CD14-positive monocyte (primary cell): ENCODE measurements around the gene JDP2. TPM values are rescaled to one million over a fixed set of nuclear protein-coding genes. Genes with fewer than 3 reads are reported as not detected.

Source experiments
- DNase-seq, 3 donors: peaks; one replicate each; pipeline ENCODE4 v3.0.0-alpha.2; 2011 to 2022
- H2AFZ ChIP-seq: 2 replicates; pipeline ENCODE4 v1.6.0; 2012; ENCODE audit warnings: mild to moderate bottlenecking, low read depth, low read length, inconsistent platforms; ENCODE audit not compliant: insufficient read depth, poor library complexity, severe bottlenecking
- H3K27ac ChIP-seq, 2 donors: 1 replicate in 1 of 2; 2 replicates in 1 of 2; pipeline ENCODE4 v1.5.1; 2012 to 2013; ENCODE audit warnings: low read length in 2 of 2, control low read depth in 1 of 2, inconsistent platforms in 1 of 2, low read depth in 1 of 2, mild to moderate bottlenecking in 1 of 2
- H3K27me3 ChIP-seq, 2 donors: one replicate each; pipeline versions ENCODE4 v1.6.0 to v1.6.1; 2011 to 2013; ENCODE audit warnings: low read length in 2 of 2; ENCODE audit not compliant: control insufficient read depth in 2 of 2, insufficient read depth in 2 of 2
- H3K36me3 ChIP-seq, 2 donors: replicated peaks in 1 of 2; 1 replicate in 1 of 2; 2 replicates in 1 of 2; pipeline versions ENCODE4 v1.5.1 to v1.6.1; 2012 to 2013; ENCODE audit warnings: low read length in 2 of 2, control low read depth in 1 of 2, inconsistent platforms in 1 of 2, mild to moderate bottlenecking in 1 of 2; ENCODE audit not compliant: insufficient read depth in 2 of 2, control insufficient read depth in 1 of 2
- H3K4me1 ChIP-seq, 2 donors: 1 replicate in 1 of 2; 2 replicates in 1 of 2; pipeline versions ENCODE4 v1.5.1 to v1.6.1; 2012 to 2013; ENCODE audit warnings: low read length in 2 of 2, control low read depth in 1 of 2, inconsistent platforms in 1 of 2, mild to moderate bottlenecking in 1 of 2, moderate library complexity in 1 of 2; ENCODE audit not compliant: insufficient read depth in 2 of 2, control insufficient read depth in 1 of 2
- H3K4me2 ChIP-seq: replicated peaks from 2 replicates; pipeline ENCODE3; 2012; ENCODE audit warnings: low read length, moderate library complexity, mild to moderate bottlenecking; ENCODE audit not compliant: poor library complexity, severe bottlenecking; ENCODE audit errors: extremely low read depth
- H3K4me3 ChIP-seq, 3 experiments: fragments of 200-600 bp in 1 of 3; sonication (generic) in 1 of 3; replicated peaks in 1 of 3; 1 replicate in 2 of 3; 2 replicates in 1 of 3; pipeline ENCODE4 v1.5.1; 2011 to 2013; ENCODE audit warnings: low read length in 3 of 3, mild to moderate bottlenecking in 3 of 3, control low read depth in 2 of 3, low read depth in 2 of 3, inconsistent platforms in 1 of 3, moderate library complexity in 1 of 3
- H3K79me2 ChIP-seq: 2 replicates; pipeline ENCODE4 v1.6.0; 2012; ENCODE audit warnings: mild to moderate bottlenecking, control low read depth, inconsistent platforms, low read length, moderate library complexity; ENCODE audit not compliant: insufficient read depth
- H3K9ac ChIP-seq: 2 replicates; pipeline ENCODE4 v1.6.0; 2017; ENCODE audit warnings: low read length, mild to moderate bottlenecking; ENCODE audit not compliant: insufficient read depth, poor library complexity, severe bottlenecking
- H3K9me3 ChIP-seq, 2 donors: replicated peaks in 1 of 2; 1 replicate in 1 of 2; 2 replicates in 1 of 2; pipeline versions ENCODE4 v1.5.1 to v1.6.1; 2012 to 2013; ENCODE audit warnings: low read length in 2 of 2, control low read depth in 1 of 2; ENCODE audit not compliant: control insufficient read depth in 1 of 2, insufficient read depth in 1 of 2
- H4K20me1 ChIP-seq: 2 replicates; pipeline ENCODE4 v1.6.0; 2012; ENCODE audit warnings: mild to moderate bottlenecking, low read length, control low read depth, moderate library complexity; ENCODE audit not compliant: insufficient read depth
- H3K27ac Mint-ChIP-seq, 7 donors: one replicate each; pipeline ENCODE4 v1.8.0; 2020; ENCODE audit warnings: mild to moderate bottlenecking in 7 of 7, mixed read lengths in 7 of 7, moderate library complexity in 6 of 7, inconsistent platforms in 2 of 7
- H3K27me3 Mint-ChIP-seq, 3 donors: one replicate each; pipeline ENCODE4 v1.8.0; 2021 to 2022; ENCODE audit warnings: low read depth in 3 of 3, mild to moderate bottlenecking in 3 of 3, mixed read lengths in 3 of 3, moderate library complexity in 3 of 3, inconsistent platforms in 1 of 3
- H3K36me3 Mint-ChIP-seq, 2 donors: one replicate each; pipeline ENCODE4 v1.8.0; 2020; ENCODE audit warnings: mixed read lengths in 2 of 2, inconsistent platforms in 1 of 2, mild to moderate bottlenecking in 1 of 2
- H3K4me1 Mint-ChIP-seq: one replicate; pipeline ENCODE4 v1.8.0; 2020; ENCODE audit warnings: mild to moderate bottlenecking, mixed read lengths
- H3K4me3 Mint-ChIP-seq, 2 donors: one replicate each; pipeline ENCODE4 v1.8.0; 2020; ENCODE audit warnings: mild to moderate bottlenecking in 2 of 2, mixed read lengths in 2 of 2, moderate library complexity in 1 of 2
- H3K9me3 Mint-ChIP-seq, 7 donors: one replicate each; pipeline ENCODE4 v1.8.0; 2020 to 2022; ENCODE audit warnings: mixed read lengths in 7 of 7, mild to moderate bottlenecking in 6 of 7, moderate library complexity in 6 of 7, inconsistent platforms in 2 of 7
- CTCF ChIP-seq: fragments of 200-600 bp; IDR thresholded peaks from one replicate; pipeline ENCODE4 v1.8.0; 2022; ENCODE audit warnings: antibody characterized with exemption, mild to moderate bottlenecking
- WGBS: methylation state at CpG from one replicate; pipeline ENCODE4 v1.1.5; 2013; ENCODE audit warnings: missing lambda C conversion rate; ENCODE audit not compliant: insufficient coverage; 5-methylcytosine and 5-hydroxymethylcytosine counted together
- intact Hi-C, 2 donors: fragments of 100-400 bp; cut with micrococcal nuclease; formaldehyde crosslinking; loops; one replicate each; pipeline versions ENCODE4 v1.15.0 to v1.15.1; 2023
- polyA plus RNA-seq, 3 donors: library from polyadenylated mRNA; depleted of rRNA in 1 of 3; unstranded in 2 of 3; stranded (reverse) in 1 of 3; fragments of 300-500 nt in 2 of 3; fragments of >200 nt in 1 of 3; fragmentation: Illumina TruSeq in 2 of 3; gene quantifications; 1 replicate in 2 of 3; 2 replicates in 1 of 3; pipeline ENCODE4 v1.2.3, GENCODE V29; 2012 to 2021

Gene JDP2
- polyA plus RNA-seq, 3 donors, result 3.5 to 69.2 (median 14.2) TPM

DNA sequence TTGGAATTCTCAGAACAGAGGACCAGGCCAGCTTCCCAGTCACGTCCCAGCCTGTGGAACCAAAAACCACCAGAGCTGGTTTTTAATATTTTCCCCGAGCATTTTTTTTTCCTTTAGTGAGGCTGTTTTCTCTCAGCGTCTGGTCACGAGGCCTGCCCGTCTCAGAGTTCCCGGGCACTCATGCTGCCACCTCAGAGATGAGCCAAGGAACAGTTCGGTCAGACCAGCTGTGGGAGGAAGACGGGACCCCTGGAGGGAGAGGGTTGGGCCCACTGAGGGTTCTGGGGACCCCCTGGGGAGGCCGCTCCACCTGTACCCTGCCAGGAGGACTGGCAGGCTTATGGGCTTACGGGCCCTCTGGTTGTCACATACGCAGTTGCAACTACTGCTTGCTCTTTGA, 39.9 kb downstream of the JDP2 start:
- DNase-seq, result no peak
- H3K27me3 Mint-ChIP-seq, result peaks cover 0 to 2% (median 0%) of the 10 kb centered on the region in 3 donors
- Histone ChIP-seq H3K4me2 (no peak overlapping the region), H3K4me1 (no peaks in the 10 kb centered on the region), H3K4me3 (no peak overlapping the region), H3K9me3 (no peaks in the 10 kb centered on the region), H3K27me3 (no peaks in the 10 kb centered on the region), H3K79me2 (peaks cover 42% of the 10 kb centered on the region), H3K27ac (no peak overlapping the region), H2AFZ (no peak overlapping the region), H4K20me1 (peaks cover 99% of the 10 kb centered on the region), H3K36me3 (peaks cover 84 to 99% of the 10 kb centered on the region in 2 donors), H3K9ac (no peak overlapping the region)
- H3K36me3 Mint-ChIP-seq, result peaks cover 86 to 93% of the 10 kb centered on the region in 2 donors
- no peaks in the 10 kb centered on the region for H3K4me1 Mint-ChIP-seq
- intact Hi-C loops, result no loop called here
- no peak for TF ChIP-seq CTCF
- peak overlapping the region in 3 of 7 donors; percentile 9 to 46 (median 22) for H3K27ac Mint-ChIP-seq
- WGBS, result 97% methylated on average over 10 of the region's 11 CpGs
- no peaks in the 10 kb centered on the region for H3K9me3 Mint-ChIP-seq
- H3K4me3 Mint-ChIP-seq, result no peak overlapping the region

DNA sequence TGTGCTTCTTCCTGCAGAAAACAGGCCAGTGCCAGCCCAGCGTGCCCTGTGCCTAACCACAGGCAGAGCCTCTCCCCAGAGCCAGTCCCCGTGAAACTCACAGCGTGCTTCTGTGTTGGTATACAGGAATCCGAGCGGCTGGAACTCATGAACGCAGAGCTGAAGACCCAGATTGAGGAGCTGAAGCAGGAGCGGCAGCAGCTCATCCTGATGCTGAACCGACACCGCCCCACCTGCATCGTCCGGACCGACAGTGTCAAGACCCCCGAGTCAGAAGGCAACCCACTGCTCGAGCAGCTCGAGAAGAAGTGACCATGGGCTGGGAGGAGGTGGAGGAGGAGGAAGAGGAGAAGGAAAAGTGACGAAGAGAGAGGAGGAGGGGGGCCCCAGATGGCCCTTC, 41.3 kb downstream of the JDP2 start:
- Histone ChIP-seq H3K9ac (no peak overlapping the region), H3K4me1 (no peaks in the 10 kb centered on the region), H3K4me2 (no peak overlapping the region), H3K27ac (no peak overlapping the region), H3K36me3 (peaks cover 84 to 99% of the 10 kb centered on the region in 2 donors), H3K9me3 (no peaks in the 10 kb centered on the region), H4K20me1 (peaks cover 98% of the 10 kb centered on the region), H2AFZ (no peak overlapping the region), H3K79me2 (peaks cover 32% of the 10 kb centered on the region), H3K27me3 (no peaks in the 10 kb centered on the region), H3K4me3 (no peak overlapping the region)
- Mint-ChIP-seq H3K36me3 (peaks cover 86 to 93% of the 10 kb centered on the region in 2 donors), H3K4me3 (no peak overlapping the region), H3K4me1 (no peaks in the 10 kb centered on the region), H3K27ac (peak overlapping the region in 2 of 7 donors; percentile 26 to 77), H3K27me3 (peaks cover 0 to under 1% (median 0%) of the 10 kb centered on the region in 3 donors), H3K9me3 (no peaks in the 10 kb centered on the region)
- TF ChIP-seq CTCF, result no peak
- intact Hi-C loops, result no loop called here
- 96% methylated on average over 16 of the region's 16 CpGs for WGBS
- DNase-seq, result no peak
